Embryonic facial prominence (tissue), 1 donor: ENCODE results near the gene ALOX15B.
"Not testable (repeated sequence)": the region's sequence is repeated elsewhere in the genome, so short reads cannot be mapped to it uniquely, and the experiment has no call there.

Experiments
- DNase-seq: peaks from one replicate; pipeline ENCODE4 v3.0.0-alpha.2; 2016; ENCODE audit errors: extremely low spot score

The ALOX15B gene

GRCh38 chr17:8013731-8014557 lies 24.9 kb upstream of the ALOX15B start:
- no peak for DNase-seq

GRCh38 chr17:8014558-8014850 lies 24.4 kb upstream of the ALOX15B start:
- DNase-seq: no peak

GRCh38 chr17:8015236-8015956 lies 23.5 kb upstream of the ALOX15B start:
- DNase-seq: no peak

GRCh38 chr17:8015957-8016631 lies 22.8 kb upstream of the ALOX15B start:
- DNase-seq: no peak

DNA sequence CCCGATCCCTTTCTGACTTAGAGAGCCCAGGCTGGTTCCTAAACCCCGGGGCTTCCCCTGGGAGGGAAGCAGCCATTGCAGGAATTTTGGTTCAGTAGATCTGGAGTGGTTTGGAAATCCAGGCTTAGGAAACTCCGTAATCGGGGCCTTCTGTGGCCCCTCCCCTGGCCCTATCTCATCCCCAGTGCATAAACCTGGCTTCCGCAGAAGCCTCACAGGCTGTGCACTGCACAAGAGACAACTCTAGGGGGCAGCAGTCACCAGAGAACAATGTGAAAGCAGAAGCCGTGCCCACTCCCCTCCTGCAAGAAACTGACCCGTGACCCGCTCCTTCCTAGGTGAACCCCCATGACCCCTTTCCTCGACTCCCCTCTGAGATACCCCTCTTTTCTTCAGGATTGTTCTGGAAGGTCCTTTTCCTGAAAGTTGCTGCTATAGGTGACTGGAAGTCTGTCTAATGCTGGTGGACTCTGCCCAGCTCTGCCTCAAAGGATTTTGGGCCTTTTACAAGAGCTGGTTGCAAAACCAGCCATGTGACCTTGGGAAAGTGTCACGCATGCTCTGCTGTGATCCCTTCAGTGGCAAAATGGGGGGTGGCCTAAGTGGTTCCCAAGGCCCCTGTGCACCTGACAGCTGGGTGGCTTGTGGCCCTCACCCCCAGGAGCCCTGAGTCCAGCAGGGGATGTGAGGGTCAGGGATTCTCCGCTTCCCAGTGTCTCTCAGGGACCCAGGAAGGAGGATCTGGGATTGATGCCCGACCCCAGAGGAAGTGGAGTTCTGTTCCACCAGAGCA lies 22.0 kb upstream of the ALOX15B start:
- DNase-seq: no peak

- DNase-seq: no peak
These were observed 20.4 kb upstream of the ALOX15B start for GRCh38 chr17:8018436-8018835.

DNA sequence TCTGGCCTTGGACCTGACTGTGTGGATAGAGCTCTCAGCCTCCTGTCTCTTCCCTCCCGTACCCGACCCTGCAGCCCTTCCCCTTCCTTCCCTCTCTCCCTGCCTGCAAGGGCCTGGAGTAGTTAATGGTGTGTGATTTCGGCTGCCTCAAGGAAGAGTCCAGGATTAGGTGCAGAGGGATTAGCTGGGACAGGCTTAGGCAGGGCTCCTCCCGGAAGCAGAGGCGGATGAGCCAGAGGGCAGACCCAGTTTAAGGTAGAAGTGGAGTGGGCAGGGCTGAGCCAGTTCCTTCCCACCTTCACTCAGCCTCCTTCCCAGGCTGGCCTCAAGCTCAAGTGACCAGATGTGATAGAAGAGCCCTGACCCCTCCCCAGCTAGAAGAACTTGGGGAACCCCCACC lies 19.7 kb upstream of the ALOX15B start:
- no peak for DNase-seq

DNA sequence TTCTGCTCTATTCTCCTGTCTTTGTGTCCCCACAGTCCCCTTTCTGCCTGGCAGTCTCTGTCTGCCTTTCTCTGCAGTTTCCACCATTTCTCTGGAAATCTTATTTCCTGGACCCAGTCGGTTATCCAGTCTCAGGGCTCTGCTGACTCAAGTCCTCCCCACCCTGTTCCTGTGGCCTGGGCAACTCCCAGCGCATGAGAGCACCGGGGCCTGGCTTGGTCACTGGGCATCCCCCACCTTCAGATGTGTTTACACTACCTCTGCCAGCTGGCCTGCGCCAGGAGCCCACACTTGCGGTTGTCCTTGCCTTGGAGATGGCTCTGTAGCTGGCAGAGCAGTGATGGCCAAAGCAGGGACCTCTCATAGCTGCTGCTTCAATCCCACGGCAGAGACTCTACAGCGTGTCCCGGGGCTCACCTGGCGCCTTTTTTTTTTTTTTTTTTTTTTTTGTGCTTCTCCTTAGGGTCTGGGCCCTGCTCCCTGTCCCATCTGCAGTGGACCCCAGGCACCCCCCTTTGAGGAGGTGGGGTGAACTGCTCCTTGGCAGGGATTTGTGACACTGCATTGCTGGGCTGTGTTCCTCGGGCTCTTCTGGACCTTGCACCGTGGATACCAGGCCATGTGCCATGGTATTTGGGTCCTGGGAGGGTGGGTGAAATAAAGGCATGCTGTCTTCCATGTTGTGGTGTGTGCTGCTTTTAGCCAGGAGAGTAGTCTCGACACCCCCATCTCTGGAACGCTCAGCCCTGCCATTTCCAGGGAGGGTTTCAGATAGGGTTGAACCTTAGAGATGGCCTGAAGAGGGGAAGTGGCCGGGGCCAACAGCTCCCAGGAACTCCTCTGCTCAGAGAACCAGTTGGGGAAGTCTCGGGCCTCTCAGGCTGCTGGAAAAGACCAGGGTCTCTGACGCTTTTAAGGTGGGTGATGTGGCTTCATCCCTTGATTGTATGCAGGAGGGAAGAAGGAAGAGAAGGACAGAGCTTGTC lies 18.9 kb upstream of the ALOX15B start:
- DNase-seq: no peak

DNA sequence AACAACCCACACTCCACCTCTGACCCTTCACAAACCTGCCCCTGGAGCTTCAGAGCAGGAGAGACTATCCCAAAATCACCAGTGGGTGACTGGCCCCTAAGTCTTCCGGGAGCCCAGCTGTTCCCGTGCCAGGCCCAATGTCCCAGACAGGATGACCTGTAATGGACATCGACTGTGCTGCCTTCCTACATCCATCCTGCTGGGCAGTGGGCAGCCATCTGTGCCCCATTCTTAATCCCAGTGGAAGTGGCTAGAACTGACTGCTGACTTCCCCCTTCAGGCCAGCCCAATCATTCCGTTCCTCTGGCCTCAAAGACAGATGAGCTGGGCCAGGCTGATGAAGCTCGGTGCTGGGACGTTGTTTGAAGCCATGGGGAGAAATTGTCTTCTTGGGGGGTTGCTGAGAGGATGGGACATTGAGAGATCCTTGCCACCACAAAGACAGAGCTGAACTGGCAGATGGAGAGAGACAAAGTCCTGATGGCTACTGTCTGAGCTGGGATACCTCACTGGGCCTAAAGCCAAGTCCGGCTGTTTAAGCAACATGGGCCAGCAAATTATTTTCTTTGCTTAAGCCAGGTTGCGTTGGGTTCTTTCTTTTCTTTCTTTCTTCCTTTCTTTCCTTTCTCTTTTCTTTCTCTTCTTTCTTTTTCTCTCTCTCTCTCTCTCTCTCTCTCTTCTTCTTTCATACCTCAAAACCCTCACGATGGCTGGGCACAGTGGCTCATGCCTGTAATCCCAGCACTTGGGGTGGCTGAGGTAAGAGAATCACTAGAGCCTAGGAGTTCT lies 17.9 kb upstream of the ALOX15B start:
- DNase-seq: no peak

GRCh38 chr17:8021565-8022359 lies 17.1 kb upstream of the ALOX15B start:
- DNase-seq: no peak

DNA sequence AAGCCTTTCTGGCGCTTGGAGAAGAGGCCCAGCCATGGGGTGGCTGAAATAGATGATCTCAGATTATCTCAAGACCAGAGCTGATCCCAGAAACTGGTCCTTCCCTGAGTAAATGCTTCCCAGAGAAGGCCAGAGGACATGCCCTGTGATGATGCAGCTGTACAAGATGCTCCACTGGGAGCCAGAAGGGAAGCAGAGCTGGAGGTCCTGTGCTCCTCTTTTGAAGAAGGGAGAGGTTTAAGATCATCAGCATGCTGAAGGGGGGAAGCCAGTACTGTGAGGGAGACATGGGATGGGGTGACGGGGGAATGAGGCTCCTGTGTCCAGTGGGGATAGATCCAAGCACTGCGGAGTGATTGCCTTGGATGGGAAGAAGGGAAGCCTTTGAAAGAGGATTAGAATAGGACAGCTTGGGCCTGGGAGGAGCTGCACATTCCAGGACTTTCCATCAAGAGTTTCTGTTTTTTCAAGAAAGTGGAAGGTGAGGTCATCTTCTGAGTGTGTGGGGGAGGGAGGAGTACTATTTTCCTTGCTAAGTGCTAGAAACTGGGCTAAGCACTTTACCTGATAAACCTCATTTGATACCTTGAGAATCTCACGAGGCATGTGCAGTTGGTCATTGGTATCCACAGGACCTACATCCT lies 16.4 kb upstream of the ALOX15B start:
- no peak for DNase-seq

- not testable (repeated sequence) for DNase-seq
These were observed 14.7 kb upstream of the ALOX15B start for GRCh38 chr17:8024161-8024560.

DNA sequence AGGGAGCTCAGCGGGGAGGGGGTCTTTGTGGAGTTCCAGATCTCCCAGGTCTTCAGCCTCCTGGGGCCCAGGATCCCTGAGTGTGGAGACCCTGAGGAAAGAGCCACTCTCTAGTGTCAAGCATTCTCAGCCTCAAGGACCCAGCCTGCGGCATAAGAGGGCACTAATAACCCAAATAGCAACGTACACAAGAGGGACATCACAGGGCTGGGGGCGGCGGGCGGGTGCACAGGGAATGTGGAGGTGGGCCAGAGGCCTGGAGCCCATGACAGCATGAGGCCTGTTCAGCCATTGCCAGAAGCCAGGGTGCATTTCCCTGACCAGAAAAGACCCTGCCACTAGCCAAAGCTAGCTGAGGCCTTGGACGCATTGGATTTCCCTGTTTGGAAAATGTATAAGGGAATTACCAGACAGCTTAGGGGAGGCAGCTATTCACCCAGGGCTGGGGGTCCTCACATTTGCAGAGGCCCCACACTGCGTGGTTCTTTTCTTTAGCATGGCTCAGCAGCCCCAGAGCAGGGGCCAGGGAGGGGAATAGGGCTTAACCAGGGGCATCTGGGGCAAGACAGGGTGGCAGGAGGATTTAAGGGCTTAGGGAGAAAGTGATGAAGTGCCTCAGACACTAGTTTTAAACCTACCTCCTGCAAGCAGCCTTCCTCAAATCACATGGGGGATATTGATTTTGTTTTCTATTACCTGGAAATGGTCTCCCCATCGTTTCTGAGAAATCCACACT lies 13.5 kb upstream of the ALOX15B start:
- DNase-seq: no peak

DNA sequence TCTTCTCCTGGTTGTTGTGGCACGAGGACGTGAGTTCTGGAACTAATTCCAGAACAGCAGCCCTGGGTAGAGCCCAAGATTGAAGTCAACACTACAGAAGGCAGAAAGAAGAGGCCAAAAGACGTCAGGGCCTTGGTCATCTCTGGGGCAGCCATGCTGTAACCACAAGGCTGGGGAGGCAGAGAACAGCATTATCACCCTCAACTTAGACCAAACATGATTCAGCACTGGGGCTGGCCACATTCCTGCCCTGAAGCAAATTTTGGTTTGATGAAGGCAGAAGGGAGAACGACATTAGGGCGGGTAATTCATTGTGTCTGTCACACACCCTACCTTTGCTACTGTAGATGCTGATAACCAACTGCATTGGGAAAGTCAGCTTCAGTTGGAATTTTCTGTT lies 9.7 kb upstream of the ALOX15B start:
- DNase-seq: no peak

DNA sequence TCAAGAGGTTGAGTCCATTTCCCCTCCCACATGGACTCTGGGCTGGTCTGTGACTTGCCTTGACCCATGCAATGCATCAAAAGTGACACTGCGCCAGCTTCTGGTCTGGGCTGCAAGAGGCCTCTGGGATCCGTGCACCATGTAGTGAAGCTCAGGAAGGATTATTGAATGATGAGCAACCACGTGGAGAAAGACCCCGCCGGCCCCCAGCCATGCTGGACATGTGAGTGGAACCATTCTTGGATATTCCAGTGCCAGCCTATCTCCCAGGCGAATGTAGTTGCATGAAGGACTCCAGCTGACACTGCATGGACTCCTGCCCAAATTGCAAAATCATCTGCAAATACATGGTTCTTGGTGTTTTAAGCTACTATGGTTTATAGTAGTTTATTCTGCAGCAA lies 7.6 kb upstream of the ALOX15B start:
- no peak for DNase-seq

GRCh38 chr17:8031950-8032349 lies 6.9 kb upstream of the ALOX15B start:
- DNase-seq: no peak

GRCh38 chr17:8032442-8032841 lies 6.4 kb upstream of the ALOX15B start:
- DNase-seq: no peak

DNA sequence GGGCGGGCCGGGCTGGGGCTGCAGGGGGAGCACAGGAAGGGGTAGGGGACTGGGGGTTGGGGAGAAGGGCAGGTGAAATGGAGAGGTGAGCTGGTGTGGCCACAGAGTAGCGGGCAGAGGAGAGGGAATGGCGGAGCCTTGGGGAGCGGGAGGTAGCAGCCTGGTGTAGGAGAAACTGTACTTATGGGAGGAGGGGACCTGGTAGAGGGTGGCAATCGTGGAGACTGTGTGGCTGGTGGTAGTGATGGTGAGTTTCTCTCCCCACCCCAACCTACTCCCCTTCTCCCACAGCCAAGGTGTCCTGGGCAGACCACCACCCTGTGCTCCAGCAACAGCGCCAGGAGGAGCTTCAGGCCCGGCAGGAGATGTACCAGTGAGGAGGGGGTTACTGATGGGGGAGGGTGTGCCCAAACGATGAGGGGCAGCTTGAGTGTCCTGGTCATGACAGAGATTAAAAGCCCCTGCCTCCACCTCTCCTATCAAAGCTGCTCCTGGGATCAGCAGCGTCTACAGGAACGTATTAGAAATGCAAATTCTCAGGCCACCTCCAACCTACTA lies 831 bp downstream of the ALOX15B start:
- DNase-seq: no peak
